HepG2 (cell line): ENCODE measurements around the gene GMEB2. TPM values are rescaled to one million over a fixed set of nuclear protein-coding genes. Genes with fewer than 3 reads are reported as not detected.

ENCODE experiments used
- ADNP ChIP-seq: sonication (generic); formaldehyde crosslinking; IDR thresholded peaks from 2 replicates; pipeline ENCODE4 v1.4.0; 2020; ENCODE audit warnings: missing genetic modification reagents
- CEBPZ ChIP-seq: IDR thresholded peaks from 2 replicates; pipeline ENCODE4 v1.6.1; 2012; ENCODE audit warnings: low read length, improper control_type of control experiment
- ETV6 ChIP-seq: sonication (generic); formaldehyde crosslinking; conservative IDR thresholded peaks from 2 replicates; pipeline ENCODE4 v1.4.0; 2020; ENCODE audit warnings: missing genetic modification reagents
- IKZF5 ChIP-seq: IDR thresholded peaks from 2 replicates; pipeline ENCODE4 v1.6.1; 2018; ENCODE audit warnings: missing genetic modification reagents, mild to moderate bottlenecking, missing compliant biosample characterization
- JUND ChIP-seq: sonication (generic); formaldehyde crosslinking; IDR thresholded peaks from 2 replicates; pipeline ENCODE4 v1.8.0; 2022; ENCODE audit warnings: mild to moderate bottlenecking, missing genetic modification reagents
- KDM3A ChIP-seq: IDR thresholded peaks from 2 replicates; pipeline ENCODE4 v1.6.1; 2018; ENCODE audit warnings: low read depth, missing compliant biosample characterization
- NR1H2 ChIP-seq: sonication (generic); formaldehyde crosslinking; IDR thresholded peaks from 2 replicates; pipeline ENCODE4 v1.8.1; 2022; ENCODE audit warnings: low read depth, missing genetic modification reagents, borderline replicate concordance
- STAG1 ChIP-seq: sonication (generic); formaldehyde crosslinking; IDR thresholded peaks from 2 replicates; pipeline ENCODE4 v1.4.0; 2020; ENCODE audit warnings: missing genetic modification reagents
- TAF15 ChIP-seq: fragments of 200-400 bp; formaldehyde crosslinking; IDR thresholded peaks from one replicate; pipeline ENCODE4 v1.6.1; 2018; ENCODE audit warnings: mild to moderate bottlenecking, low read depth, low read length; ENCODE audit not compliant: poor library complexity, severe bottlenecking
- TBL1XR1 ChIP-seq: fragments of 150-350 bp; IDR thresholded peaks from 2 replicates; pipeline ENCODE4 v1.6.1; 2014; ENCODE audit warnings: borderline replicate concordance, low read length; ENCODE audit not compliant: partially characterized antibody
- TCF7L2 ChIP-seq: IDR thresholded peaks from 2 replicates; pipeline ENCODE4 v1.6.1; 2011; ENCODE audit warnings: mild to moderate bottlenecking, low read depth, low read length, moderate library complexity
- YEATS2 ChIP-seq: sonication (generic); formaldehyde crosslinking; IDR thresholded peaks from 2 replicates; pipeline ENCODE4 v1.4.0; 2020; ENCODE audit warnings: missing genetic modification reagents, borderline replicate concordance
- ZBTB2 ChIP-seq: sonication (generic); formaldehyde crosslinking; IDR thresholded peaks from 2 replicates; pipeline ENCODE4 v1.8.0; 2022; ENCODE audit warnings: low read depth, missing genetic modification reagents
- ZIK1 ChIP-seq: sonication (generic); formaldehyde crosslinking; IDR thresholded peaks from 2 replicates; pipeline ENCODE4 v1.5.0; 2020; ENCODE audit warnings: mild to moderate bottlenecking, low read depth, missing genetic modification reagents, borderline replicate concordance
- ZKSCAN8 ChIP-seq: IDR thresholded peaks from 2 replicates; pipeline ENCODE4 v1.6.1; 2016; ENCODE audit warnings: borderline replicate concordance, missing genetic modification reagents, missing compliant biosample characterization
- ZNF12 ChIP-seq: sonication (generic); formaldehyde crosslinking; IDR thresholded peaks from 2 replicates; pipeline ENCODE4 v1.5.0; 2020; ENCODE audit warnings: missing genetic modification reagents
- ZNF317 ChIP-seq: sonication (generic); formaldehyde crosslinking; IDR thresholded peaks from 2 replicates; pipeline ENCODE4 v1.5.0; 2020; ENCODE audit warnings: mild to moderate bottlenecking, missing genetic modification reagents
- ZNF350 ChIP-seq: sonication (generic); formaldehyde crosslinking; IDR thresholded peaks from 2 replicates; pipeline ENCODE4 v1.4.0; 2020; ENCODE audit warnings: mild to moderate bottlenecking, low read depth, missing genetic modification reagents, borderline replicate concordance
- ZNF557 ChIP-seq: sonication (generic); formaldehyde crosslinking; IDR thresholded peaks from 2 replicates; pipeline ENCODE4 v1.4.0; 2020; ENCODE audit warnings: missing genetic modification reagents
- ZNF777 ChIP-seq: sonication (generic); formaldehyde crosslinking; IDR thresholded peaks from 2 replicates; pipeline ENCODE4 v1.4.0; 2020; ENCODE audit warnings: missing genetic modification reagents
- ZNF782 ChIP-seq: sonication (generic); formaldehyde crosslinking; IDR thresholded peaks from 2 replicates; pipeline ENCODE4 v1.4.0; 2020; ENCODE audit warnings: missing genetic modification reagents, mild to moderate bottlenecking, borderline replicate concordance
- polyA plus RNA-seq, 8 experiments: library from polyadenylated mRNA; depleted of rRNA in 3 of 8; stranded (reverse) in 7 of 8; unstranded in 1 of 8; fragments of >200 nt; fragmentation: Illumina TruSeq in 4 of 8; extraction: Trizol in 4 of 8; gene quantifications; 2 replicates each; pipeline versions ENCODE4 v1.2.1 to v1.2.3, GENCODE V29; 2011 to 2016; ENCODE audit warnings: low read depth in 4 of 8, missing spikeins in 1 of 8, mixed read lengths in 1 of 8; ENCODE audit not compliant: insufficient read depth in 1 of 8
- total RNA-seq, 5 experiments: library from RNA; depleted of rRNA; stranded (reverse); fragments of >200 nt; fragmentation: Illumina TruSeq; extraction: Trizol; gene quantifications; 2 replicates each; pipeline ENCODE4 v1.2.3, GENCODE V29; 2016; ENCODE audit warnings: low read depth in 1 of 5
- TF ChIP-seq, protein P1 (sequence below): IDR thresholded peaks from 2 replicates; pipeline ENCODE4 v1.6.1; 2016; ENCODE audit warnings: low read depth, control low read depth

Gene GMEB2
- total and polyA plus RNA-seq, 2 of the 13 experiments (the other 11 are each of a cell fraction or from before 2014, with no cell fraction given), result 10.6 to 12.4 TPM

DNA sequence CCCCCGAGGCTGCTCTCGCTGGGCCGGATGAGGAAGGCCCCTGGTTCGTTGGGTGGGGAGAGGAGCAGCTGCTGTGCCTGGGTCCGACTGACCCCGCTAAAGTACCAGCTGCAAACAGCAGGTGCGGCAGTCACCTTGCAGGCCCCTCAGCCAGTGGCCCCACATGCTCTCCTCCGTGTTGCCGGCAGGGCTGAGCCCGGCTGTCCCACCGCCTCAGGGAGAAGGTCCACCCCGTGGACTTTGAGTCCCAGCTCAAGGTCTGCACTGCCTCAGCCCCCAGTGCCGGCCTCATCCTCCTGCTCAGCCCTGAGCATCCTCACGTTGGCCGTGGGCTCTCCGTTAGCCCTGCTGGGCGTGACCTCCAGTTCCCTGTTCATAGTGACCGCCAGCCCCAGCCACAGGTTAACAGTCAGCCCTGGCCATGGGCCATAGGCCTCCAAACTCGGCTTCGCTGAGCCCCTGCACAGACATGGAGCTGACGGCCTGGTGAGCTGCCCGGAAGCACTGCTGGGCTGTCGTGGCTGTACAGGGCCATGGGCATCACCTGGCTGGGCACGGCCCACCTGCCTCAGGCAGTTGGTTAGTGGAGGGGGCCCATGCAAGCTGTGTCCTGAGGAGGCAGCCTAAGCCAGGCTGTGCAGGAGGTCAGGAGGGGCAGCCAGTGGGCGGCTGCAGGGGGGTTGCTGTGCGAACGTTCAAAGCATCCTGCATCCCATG lies 82.5 kb downstream of the GMEB2 start (continued):
- TF ChIP-seq YEATS2 (CRISPR knock-in tag) (no peak), ZBTB2 (CRISPR knock-in tag) (no peak), ADNP (CRISPR knock-in tag) (no peak), ZNF777 (no peak), TBL1XR1 (no peak), NR1H2 (CRISPR knock-in tag) (no peak), ZNF557 (no peak), ZKSCAN8 (CRISPR knock-in tag) (no peak), TAF15 (peak; percentile 29), ZNF12 (no peak), ETV6 (no peak), TCF7L2 (no peak), ZIK1 (CRISPR knock-in tag) (no peak), STAG1 (CRISPR knock-in tag) (no peak), KDM3A (no peak), JUND (CRISPR knock-in tag) (no peak), ZNF317 (no peak), ZNF782 (CRISPR knock-in tag) (no peak), CEBPZ (no peak), ZNF350 (no peak), IKZF5 (CRISPR knock-in tag) (no peak)
- TF ChIP-seq, protein P1, sequence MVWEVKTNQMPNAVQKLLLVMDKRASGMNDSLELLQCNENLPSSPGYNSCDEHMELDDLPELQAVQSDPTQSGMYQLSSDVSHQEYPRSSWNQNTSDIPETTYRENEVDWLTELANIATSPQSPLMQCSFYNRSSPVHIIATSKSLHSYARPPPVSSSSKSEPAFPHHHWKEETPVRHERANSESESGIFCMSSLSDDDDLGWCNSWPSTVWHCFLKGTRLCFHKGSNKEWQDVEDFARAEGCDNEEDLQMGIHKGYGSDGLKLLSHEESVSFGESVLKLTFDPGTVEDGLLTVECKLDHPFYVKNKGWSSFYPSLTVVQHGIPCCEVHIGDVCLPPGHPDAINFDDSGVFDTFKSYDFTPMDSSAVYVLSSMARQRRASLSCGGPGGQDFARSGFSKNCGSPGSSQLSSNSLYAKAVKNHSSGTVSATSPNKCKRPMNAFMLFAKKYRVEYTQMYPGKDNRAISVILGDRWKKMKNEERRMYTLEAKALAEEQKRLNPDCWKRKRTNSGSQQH, result no peak
